ENCODE measurements around the gene ITGB3BP. TPM values are rescaled to one million over a fixed set of nuclear protein-coding genes. Genes with fewer than 3 reads are reported as not detected.

Gene ITGB3BP
- total RNA-seq, 1 experiment from 2014 or later: 79.2 TPM

- H3K79me2 ChIP-seq (ENCODE audit: low read depth): no peaks in the 10 kb centered on the region
- no peaks in the 10 kb centered on the region for H3K36me3 ChIP-seq (ENCODE audit: low read depth)
- H3K27me3 ChIP-seq (ENCODE audit: insufficient read depth, low read depth): no peaks in the 10 kb centered on the region
- H3K9me3 ChIP-seq (ENCODE audit: insufficient read depth, low read depth): no peaks in the 10 kb centered on the region
- intact Hi-C loops (cut with micrococcal nuclease; ENCODE audit: unreplicated experiment): no loop called here
- no TSS peak for BruUV-seq (replicated peaks)
- no peaks in the 10 kb centered on the region; the same call in 1 of the 2 replicates for H3F3A ChIP-seq (ENCODE audit: insufficient read depth, low read depth)
- TF ChIP-seq CTCF (conservative IDR thresholded peaks at IDR 0.05) (no peak), EZH2 (IDR thresholded peaks at IDR 0.05; ENCODE audit: low read depth) (no peak)
- H2AFZ ChIP-seq: no peak overlapping the region
- ChIA-PET CTCF (no interaction called here), POLR2A (ENCODE audit: unreplicated experiment) (interaction anchor here (0.5 kb wide), 1 partner anchor 260 kb away, joined by 22 read pairs; no protein-coding TSS in a partner anchor)
- no peak overlapping the region for H3K4me3 ChIP-seq
- DNase-seq: peak; percentile 15 to 61
- H4K20me1 ChIP-seq (ENCODE audit: insufficient read depth): no peaks in the 10 kb centered on the region
- peak overlapping the region; percentile 29; the same call in 1 of the 2 replicates for H3K4me2 ChIP-seq
- H3K4me1 ChIP-seq (replicated peaks; ENCODE audit: insufficient read depth): peaks cover 13% of the 10 kb centered on the region
- no peak overlapping the region for H3K27ac ChIP-seq
- no peaks in the 10 kb centered on the region for H3K9me2 ChIP-seq (ENCODE audit: insufficient read depth)
Measured at GRCh38 chr1:63405021-63405420, 118.0 kb downstream of the ITGB3BP start.

- Histone ChIP-seq H3K9me3 (ENCODE audit: insufficient read depth, low read depth) (no peaks in the 10 kb centered on the region), H3K27me3 (ENCODE audit: insufficient read depth, low read depth) (no peaks in the 10 kb centered on the region), H3K36me3 (ENCODE audit: low read depth) (no peaks in the 10 kb centered on the region), H3K4me3 (no peak overlapping the region), H3K27ac (no peak overlapping the region), H3K4me2 (no peak overlapping the region), H3K4me1 (replicated peaks; ENCODE audit: insufficient read depth) (peaks cover 13% of the 10 kb centered on the region), H3K79me2 (ENCODE audit: low read depth) (no peaks in the 10 kb centered on the region), H2AFZ (no peak overlapping the region), H3K9me2 (ENCODE audit: insufficient read depth) (no peaks in the 10 kb centered on the region), H4K20me1 (ENCODE audit: insufficient read depth) (no peaks in the 10 kb centered on the region), H3F3A (ENCODE audit: insufficient read depth, low read depth) (no peaks in the 10 kb centered on the region; the same call in 1 of the 2 replicates)
- CTCF ChIA-PET: no interaction called here
- TF ChIP-seq CTCF (conservative IDR thresholded peaks at IDR 0.05): no peak
- no peak for TF ChIP-seq EZH2 (IDR thresholded peaks at IDR 0.05; ENCODE audit: low read depth)
- BruUV-seq (replicated peaks): no TSS peak
- intact Hi-C loops (cut with micrococcal nuclease; ENCODE audit: unreplicated experiment): no loop called here
- POLR2A ChIA-PET (ENCODE audit: unreplicated experiment): no interaction called here
- DNase-seq: no peak
Measured at GRCh38 chr1:63403386-63403785, 119.6 kb downstream of the ITGB3BP start.

GRCh38 chr1:63401945-63402344 is 121.1 kb downstream of the ITGB3BP start:
- H3K36me3 ChIP-seq (ENCODE audit: low read depth): no peaks in the 10 kb centered on the region
- no peak overlapping the region for H3K27ac ChIP-seq
- H3F3A ChIP-seq (ENCODE audit: insufficient read depth, low read depth): no peaks in the 10 kb centered on the region; the same call in 1 of the 2 replicates
- H3K4me1 ChIP-seq (replicated peaks; ENCODE audit: insufficient read depth): peaks cover 13% of the 10 kb centered on the region
- H2AFZ ChIP-seq: no peak overlapping the region
- no peak overlapping the region for H3K4me2 ChIP-seq
- no peaks in the 10 kb centered on the region for H4K20me1 ChIP-seq (ENCODE audit: insufficient read depth)
- no TSS peak for BruUV-seq (replicated peaks)
- no peak overlapping the region for H3K4me3 ChIP-seq
- H3K27me3 ChIP-seq (ENCODE audit: insufficient read depth, low read depth): no peaks in the 10 kb centered on the region
- DNase-seq: no peak
- H3K9me3 ChIP-seq (ENCODE audit: insufficient read depth, low read depth): no peaks in the 10 kb centered on the region
- no peak for TF ChIP-seq EZH2 (IDR thresholded peaks at IDR 0.05; ENCODE audit: low read depth)
- no peak for TF ChIP-seq CTCF (conservative IDR thresholded peaks at IDR 0.05)
- ChIA-PET POLR2A (ENCODE audit: unreplicated experiment) (no interaction called here), CTCF (no interaction called here)
- intact Hi-C loops (cut with micrococcal nuclease; ENCODE audit: unreplicated experiment): no loop called here
- no peaks in the 10 kb centered on the region for H3K79me2 ChIP-seq (ENCODE audit: low read depth)
- H3K9me2 ChIP-seq (ENCODE audit: insufficient read depth): no peaks in the 10 kb centered on the region

Other genes with a start within 250 kb of the ITGB3BP start
- gene FOXD3, start 200.7 kb downstream of the ITGB3BP start, total RNA-seq (2021): not detected in 2 replicates
- gene ALG6, start 155.6 kb downstream of the ITGB3BP start, total RNA-seq (2021): 11.2 and 14.7 TPM in 2 replicates
- 7.7 and 11.2 TPM in 2 replicates for gene EFCAB7, start 300 bp upstream of the ITGB3BP start, total RNA-seq (2021)
- gene PGM1, start 70.2 kb upstream of the ITGB3BP start, total RNA-seq (2021): 90.1 and 101 TPM in 2 replicates

All from PC-9 (cell line).